Fibroblast of lung (primary cell): ENCODE data around the gene GPBAR1. TPM values are rescaled to one million over a fixed set of nuclear protein-coding genes. Genes with fewer than 3 reads are reported as not detected.

Experiments
- DNase-seq, 2 donors: peaks; one replicate each; pipeline versions ENCODE4 v3.0.0 to v3.0.0-alpha.2; 2010; ENCODE audit warnings: low read depth in 2 of 2
- H2AFZ ChIP-seq: 2 replicates; pipeline ENCODE4 v1.5.1; 2012; ENCODE audit warnings: low read length, control low read depth, inconsistent platforms
- H3K27ac ChIP-seq: 2 replicates; pipeline ENCODE4 v1.5.1; 2011; ENCODE audit warnings: low read length, control low read depth; ENCODE audit not compliant: insufficient read depth
- H3K27me3 ChIP-seq: 2 replicates; pipeline ENCODE4 v1.5.1; 2011; ENCODE audit warnings: mild to moderate bottlenecking, low read length; ENCODE audit not compliant: control insufficient read depth, insufficient read depth
- H3K36me3 ChIP-seq: 2 replicates; pipeline ENCODE4 v1.5.1; 2011; ENCODE audit warnings: low read length; ENCODE audit not compliant: control insufficient read depth, insufficient read depth
- H3K4me1 ChIP-seq: 2 replicates; pipeline ENCODE4 v1.5.1; 2011; ENCODE audit warnings: low read length; ENCODE audit not compliant: control insufficient read depth, insufficient read depth; ENCODE audit errors: extremely low read depth
- H3K4me2 ChIP-seq: 2 replicates; pipeline ENCODE4 v1.5.1; 2011; ENCODE audit warnings: low read length, control low read depth; ENCODE audit not compliant: insufficient read depth; ENCODE audit errors: extremely low read depth
- H3K4me3 ChIP-seq, 4 experiments: fragments of 200-600 bp in 1 of 4; sonication (generic) in 1 of 4; replicated peaks in 1 of 4; 2 replicates each; pipeline ENCODE4 v1.5.1; 2011 to 2016; ENCODE audit warnings: low read length in 4 of 4, low read depth in 3 of 4, mild to moderate bottlenecking in 3 of 4, control low read depth in 2 of 4, inconsistent platforms in 1 of 4, mixed read lengths in 1 of 4; ENCODE audit not compliant: insufficient read depth in 1 of 4; ENCODE audit errors: control extremely low read depth in 1 of 4
- H3K79me2 ChIP-seq: 2 replicates; pipeline ENCODE4 v1.5.1; 2012; ENCODE audit warnings: mild to moderate bottlenecking, low read length, inconsistent platforms; ENCODE audit not compliant: control insufficient read depth, insufficient read depth
- H3K9ac ChIP-seq: 2 replicates; pipeline ENCODE4 v1.5.1; 2011; ENCODE audit warnings: mild to moderate bottlenecking, low read length, control low read depth; ENCODE audit not compliant: insufficient read depth
- H3K9me3 ChIP-seq: 2 replicates; pipeline ENCODE4 v1.5.1; 2012; ENCODE audit warnings: low read depth, low read length; ENCODE audit not compliant: control insufficient read depth, insufficient read depth
- H4K20me1 ChIP-seq: 2 replicates; pipeline ENCODE4 v1.5.1; 2011; ENCODE audit warnings: low read length; ENCODE audit not compliant: control insufficient read depth, insufficient read depth; ENCODE audit errors: extremely low read depth
- CTCF ChIP-seq, 2 donors: IDR thresholded peaks in 1 of 2; conservative IDR thresholded peaks in 1 of 2; 1 replicate in 1 of 2; 2 replicates in 1 of 2; pipeline ENCODE4 v1.5.1; 2011 to 2012; ENCODE audit warnings: low read length in 2 of 2, control low read depth in 1 of 2, inconsistent platforms in 1 of 2, low read depth in 1 of 2, mild to moderate bottlenecking in 1 of 2
- EZH2 ChIP-seq: IDR thresholded peaks from 2 replicates; pipeline ENCODE4 v1.5.1; 2012; ENCODE audit warnings: low read length, control low read depth, mild to moderate bottlenecking; ENCODE audit errors: missing control alignments
- polyA plus RNA-seq, 2 donors: library from polyadenylated mRNA; depleted of rRNA in 1 of 2; stranded (reverse) in 1 of 2; unstranded in 1 of 2; fragments of >200 nt; gene quantifications; 2 replicates each; pipeline ENCODE4 v1.2.1, GENCODE V29; 2011 to 2012; ENCODE audit warnings: missing spikeins in 1 of 2
- total RNA-seq: library from RNA; depleted of rRNA; stranded (reverse); fragments of >200 nt; gene quantifications from 2 replicates; pipeline ENCODE4 v1.2.1, GENCODE V29; 2014

The GPBAR1 gene
- total and polyA plus RNA-seq, 2 donors (not counting 1 experiment from before 2014, with no cell fraction given): under 0.01 TPM; not detected in 1

- Histone ChIP-seq H3K27me3 (no peaks in the 10 kb centered on the region), H4K20me1 (no peaks in the 10 kb centered on the region), H3K36me3 (no peaks in the 10 kb centered on the region), H3K9me3 (no peaks in the 10 kb centered on the region), H3K9ac (no peak overlapping the region), H2AFZ (no peak overlapping the region), H3K79me2 (peaks cover 59% of the 10 kb centered on the region), H3K27ac (peak overlapping the region; percentile 89), H3K4me2 (peak overlapping the region; percentile 97), H3K4me1 (peaks cover 35% of the 10 kb centered on the region), H3K4me3 (peak overlapping the region; percentile 75 to 96 (median 94))
- DNase-seq: peak; percentile 55 to 67
- TF ChIP-seq CTCF (conservative IDR thresholded peaks at IDR 0.05 in 1 of 2, IDR thresholded peaks at IDR 0.05 in 1 of 2; ENCODE audit: low read depth in 1 of 2, low read length in 2 of 2): no peak
- TF ChIP-seq EZH2: no peak
Observed at GRCh38 chr2:218289639-218290315, 29.0 kb downstream of the GPBAR1 start.

GRCh38 chr2:218290316-218291261, 29.8 kb downstream of the GPBAR1 start:
- Histone ChIP-seq H3K9ac (peak overlapping the region; percentile 84), H3K79me2 (peaks cover 50% of the 10 kb centered on the region), H2AFZ (no peak overlapping the region), H3K27me3 (no peaks in the 10 kb centered on the region), H3K4me3 (peak overlapping the region; percentile 75 to 96 (median 94)), H3K4me1 (peaks cover 27% of the 10 kb centered on the region), H4K20me1 (no peaks in the 10 kb centered on the region), H3K36me3 (no peaks in the 10 kb centered on the region), H3K4me2 (peak overlapping the region; percentile 97), H3K27ac (peak overlapping the region; percentile 89), H3K9me3 (no peaks in the 10 kb centered on the region)
- DNase-seq: no peak
- TF ChIP-seq EZH2 (no peak), CTCF (conservative IDR thresholded peaks at IDR 0.05 in 1 of 2, IDR thresholded peaks at IDR 0.05 in 1 of 2; ENCODE audit: low read depth in 1 of 2, low read length in 2 of 2) (no peak)
